ENCODE measurements around the gene NAT9. TPM values are rescaled to one million over a fixed set of nuclear protein-coding genes. Genes with fewer than 3 reads are reported as not detected.

The NAT9 gene
- total RNA-seq, 3 donors from 2014 or later, result 35.8 to 40.6 (median 39.8) TPM

- H3K4me1 ChIP-seq (ENCODE audit: low read depth), result no peaks in the 10 kb centered on the region
- H3K36me3 ChIP-seq (ENCODE audit: low read depth), result no peaks in the 10 kb centered on the region
- intact Hi-C loops (cut with DNase I, micrococcal nuclease), result no loop called here
- H3K4me3 ChIP-seq, result no peak overlapping the region
- no peak for DNase-seq
- ATAC-seq, result no peak
- H3K9me3 ChIP-seq, result no peaks in the 10 kb centered on the region
- TF ChIP-seq, protein P1, sequence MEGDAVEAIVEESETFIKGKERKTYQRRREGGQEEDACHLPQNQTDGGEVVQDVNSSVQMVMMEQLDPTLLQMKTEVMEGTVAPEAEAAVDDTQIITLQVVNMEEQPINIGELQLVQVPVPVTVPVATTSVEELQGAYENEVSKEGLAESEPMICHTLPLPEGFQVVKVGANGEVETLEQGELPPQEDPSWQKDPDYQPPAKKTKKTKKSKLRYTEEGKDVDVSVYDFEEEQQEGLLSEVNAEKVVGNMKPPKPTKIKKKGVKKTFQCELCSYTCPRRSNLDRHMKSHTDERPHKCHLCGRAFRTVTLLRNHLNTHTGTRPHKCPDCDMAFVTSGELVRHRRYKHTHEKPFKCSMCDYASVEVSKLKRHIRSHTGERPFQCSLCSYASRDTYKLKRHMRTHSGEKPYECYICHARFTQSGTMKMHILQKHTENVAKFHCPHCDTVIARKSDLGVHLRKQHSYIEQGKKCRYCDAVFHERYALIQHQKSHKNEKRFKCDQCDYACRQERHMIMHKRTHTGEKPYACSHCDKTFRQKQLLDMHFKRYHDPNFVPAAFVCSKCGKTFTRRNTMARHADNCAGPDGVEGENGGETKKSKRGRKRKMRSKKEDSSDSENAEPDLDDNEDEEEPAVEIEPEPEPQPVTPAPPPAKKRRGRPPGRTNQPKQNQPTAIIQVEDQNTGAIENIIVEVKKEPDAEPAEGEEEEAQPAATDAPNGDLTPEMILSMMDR (IDR thresholded peaks at IDR 0.05), result no peak
These were observed 20.7 kb upstream of the NAT9 start for GRCh38 chr17:74796866-74797265.

- ATAC-seq, result no peak
These were observed 20.1 kb upstream of the NAT9 start for GRCh38 chr17:74796211-74796610.

DNA sequence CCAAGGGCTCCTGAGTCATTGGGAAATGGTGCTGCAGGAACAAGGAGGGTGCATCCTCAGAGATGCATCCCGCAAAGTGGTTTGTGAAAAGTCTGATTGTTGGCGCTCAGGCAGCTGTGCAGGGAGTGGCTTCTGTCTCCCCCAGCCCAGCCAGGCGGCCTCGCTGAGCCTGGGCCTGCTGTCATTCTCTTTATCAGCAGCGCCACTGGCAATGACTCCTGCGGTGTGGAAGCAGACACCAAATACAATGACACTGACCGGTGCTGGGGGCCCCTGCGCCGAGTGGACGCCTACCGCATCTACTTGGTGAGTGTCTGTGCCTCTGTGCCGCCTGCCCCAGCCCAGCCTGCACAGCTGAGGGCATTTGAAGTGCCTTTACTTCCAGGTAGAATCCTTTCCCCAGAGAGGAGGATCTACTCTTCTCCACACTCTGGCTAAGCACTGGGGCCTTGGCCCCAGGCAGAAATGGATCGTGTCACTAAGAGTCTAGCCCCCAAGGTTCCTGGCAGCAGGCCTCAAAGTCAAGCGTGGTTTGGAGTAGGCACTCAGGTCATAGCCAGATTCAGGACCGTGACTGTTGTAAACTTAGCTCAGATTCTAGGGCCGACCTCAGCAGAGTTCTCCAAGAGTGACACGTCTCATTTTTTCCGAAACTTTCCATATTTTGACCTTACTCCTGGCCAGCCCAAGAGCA lies 19.3 kb upstream of the NAT9 start:
- TF ChIP-seq, protein P1 (IDR thresholded peaks at IDR 0.05), result no peak
- ATAC-seq (no peak), DNase-seq (no peak)
- Histone ChIP-seq H3K4me1 (ENCODE audit: low read depth) (no peaks in the 10 kb centered on the region), H3K9me3 (no peaks in the 10 kb centered on the region), H3K36me3 (ENCODE audit: low read depth) (no peaks in the 10 kb centered on the region), H3K4me3 (no peak overlapping the region)
- intact Hi-C loops (cut with DNase I, micrococcal nuclease), result no loop called here

More at GRCh38 chr17:74796211-74796610, 20.1 kb upstream of the NAT9 start:
- no peak overlapping the region for H3K4me3 ChIP-seq
- TF ChIP-seq, protein P1 (IDR thresholded peaks at IDR 0.05), result no peak
- intact Hi-C loops (cut with DNase I, micrococcal nuclease), result no loop called here
- DNase-seq, result no peak
- no peaks in the 10 kb centered on the region for H3K36me3 ChIP-seq (ENCODE audit: low read depth)
- no peaks in the 10 kb centered on the region for H3K4me1 ChIP-seq (ENCODE audit: low read depth)
- H3K9me3 ChIP-seq, result no peaks in the 10 kb centered on the region

DNA sequence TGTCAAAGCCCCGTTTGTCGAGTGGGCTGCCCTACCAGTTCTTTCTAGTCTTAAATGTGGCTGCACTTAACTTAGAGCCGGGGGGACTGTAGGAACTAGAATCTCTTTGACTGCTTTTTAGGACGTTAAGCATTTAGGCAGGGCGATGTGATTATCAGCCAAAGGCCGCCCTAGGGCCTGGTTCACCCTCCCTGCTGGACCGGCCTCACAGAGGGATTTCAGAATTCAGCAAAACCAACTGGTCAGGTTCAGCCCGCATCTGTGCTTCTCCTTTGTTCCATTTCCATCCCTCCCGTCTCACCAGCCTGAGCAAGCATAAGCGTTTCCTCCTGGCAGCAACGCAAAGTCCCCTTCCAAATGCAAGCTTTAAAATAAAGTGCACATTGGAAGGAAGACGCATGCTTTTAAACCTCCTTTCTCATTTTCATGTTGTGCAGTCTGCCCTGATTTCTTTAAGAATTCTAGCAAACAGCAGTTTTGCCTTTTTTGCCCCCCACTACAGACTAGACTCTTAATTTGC lies 16.5 kb upstream of the NAT9 start:
- H3K4me3 ChIP-seq, result no peak overlapping the region
- TF ChIP-seq, protein P1 (IDR thresholded peaks at IDR 0.05), result no peak
- intact Hi-C loops (cut with DNase I, micrococcal nuclease), result loop anchor here in 1 of 2 donors (5.0 kb wide), 1 partner anchor 70 kb away; no protein-coding TSS in a partner anchor
- DNase-seq (no peak), ATAC-seq (no peak)
- no peaks in the 10 kb centered on the region for H3K36me3 ChIP-seq (ENCODE audit: low read depth)
- H3K4me1 ChIP-seq (ENCODE audit: low read depth), result no peaks in the 10 kb centered on the region
- H3K9me3 ChIP-seq, result no peaks in the 10 kb centered on the region

DNA sequence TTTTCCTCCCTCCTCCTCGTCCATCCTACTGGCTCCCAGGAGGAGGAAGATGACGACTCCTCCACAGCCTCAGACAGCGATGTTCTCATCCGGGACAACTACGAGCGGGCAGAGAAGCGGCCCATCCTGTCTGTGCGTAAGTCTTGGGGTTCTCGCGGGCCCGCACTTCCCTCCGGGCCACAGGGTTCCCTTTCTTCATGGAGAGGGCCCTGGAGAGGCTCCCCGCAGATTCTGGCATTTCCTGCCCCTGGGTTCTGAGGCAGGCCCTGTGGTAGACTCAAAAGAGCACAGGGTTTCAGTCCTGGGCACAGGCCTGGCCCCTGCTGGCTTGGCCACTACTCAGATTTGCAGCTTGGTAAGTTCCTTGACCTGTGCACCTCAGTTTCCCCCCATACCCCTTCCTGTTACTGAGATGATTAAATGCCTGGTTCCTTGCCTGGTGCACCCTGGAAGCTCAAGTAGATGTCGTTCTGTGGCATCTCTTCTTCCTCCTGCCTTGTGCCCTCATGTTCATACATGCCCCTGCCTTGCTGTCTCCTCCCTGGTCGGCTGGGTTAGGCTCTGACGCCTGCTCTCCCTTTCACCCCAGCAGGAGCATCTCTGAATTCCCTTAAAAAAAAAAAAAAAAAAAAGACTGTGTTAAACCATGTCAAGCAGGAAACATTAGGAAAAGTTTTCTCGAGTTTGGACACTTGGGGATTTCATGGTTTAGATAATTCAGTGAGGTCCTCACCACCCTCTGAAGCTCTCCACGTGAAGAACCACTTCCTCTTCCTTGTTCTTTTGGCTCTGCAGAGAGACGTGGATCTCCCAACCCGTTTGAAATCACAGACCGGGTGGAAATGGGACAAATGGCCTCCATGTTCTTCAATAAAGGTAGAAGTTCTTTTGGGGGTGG lies 14.3 kb upstream of the NAT9 start:
- no peak for DNase-seq
- Histone ChIP-seq H3K9me3 (no peaks in the 10 kb centered on the region), H3K36me3 (ENCODE audit: low read depth) (no peaks in the 10 kb centered on the region), H3K4me1 (ENCODE audit: low read depth) (no peaks in the 10 kb centered on the region), H3K4me3 (no peak overlapping the region)
- ATAC-seq, result no peak
- TF ChIP-seq, protein P1 (IDR thresholded peaks at IDR 0.05), result no peak
- intact Hi-C loops (cut with DNase I, micrococcal nuclease), result loop anchor here (2.0 to 5.0 kb wide), 2 partner anchors 72 to 74 kb away; no protein-coding TSS in a partner anchor

All from mucosa of descending colon (tissue), 3 donors.